HG03097 (cell line): ENCODE measurements around the gene DNAJC6.
"Not testable (repeated sequence)": the region's sequence is repeated elsewhere in the genome, so short reads cannot be mapped to it uniquely, and the experiment has no call there.

Source experiments
- ATAC-seq: cut with Tn5 transposase; IDR thresholded peaks from one replicate; pipeline ENCODE4 v1.9.1; 2021; ENCODE audit not compliant: unreplicated experiment, low FRiP score

The DNAJC6 gene

GRCh38 chr1:65424573-65424889 is 115.2 kb downstream of the DNAJC6 start:
- ATAC-seq = no peak

- no peak for ATAC-seq
These were observed 115.7 kb downstream of the DNAJC6 start for GRCh38 chr1:65425006-65425405.

DNA sequence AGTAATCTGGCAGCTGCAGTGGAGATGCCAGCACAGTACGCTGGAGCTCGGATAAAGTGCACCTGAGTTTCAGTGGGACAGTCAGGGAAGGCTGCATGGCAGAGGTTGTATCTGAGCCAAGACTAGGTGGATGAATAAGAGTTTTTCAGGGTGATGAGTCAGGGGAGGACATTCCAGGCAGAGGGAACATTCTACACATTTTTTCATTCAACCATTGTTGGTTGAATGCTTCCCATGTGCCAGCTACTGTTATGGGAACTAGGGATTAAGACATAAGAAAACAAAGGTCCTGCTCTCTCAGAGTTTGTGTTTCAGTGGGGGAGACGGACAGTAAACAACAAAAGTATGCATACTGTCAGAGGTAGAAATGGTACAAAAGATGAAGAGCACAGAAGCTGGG is 116.4 kb downstream of the DNAJC6 start:
- no peak for ATAC-seq

- no peak for ATAC-seq
These were observed 119.7 kb downstream of the DNAJC6 start for GRCh38 chr1:65429078-65429477.

DNA sequence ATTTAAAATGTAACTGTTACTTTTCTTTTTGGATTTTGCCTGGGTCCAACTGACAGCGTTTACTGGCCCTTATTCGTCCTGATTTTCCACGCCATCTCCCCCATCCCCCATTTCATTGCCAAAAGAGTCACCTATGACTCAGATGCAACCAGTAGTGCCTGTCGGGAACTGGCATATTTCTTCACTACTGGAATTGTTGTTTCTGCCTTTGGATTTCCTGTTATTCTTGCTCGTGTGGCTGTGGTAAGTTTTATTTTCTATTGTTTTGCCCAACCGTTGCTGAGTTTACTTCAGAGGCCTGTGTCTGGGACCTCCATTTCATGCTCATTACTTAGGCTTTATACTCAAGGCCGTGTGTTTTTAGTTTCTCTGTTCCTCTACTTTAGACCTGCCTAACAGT is 120.5 kb downstream of the DNAJC6 start:
- no peak for ATAC-seq

- ATAC-seq = no peak
These were observed 121.9 kb downstream of the DNAJC6 start for GRCh38 chr1:65431111-65431705.

DNA sequence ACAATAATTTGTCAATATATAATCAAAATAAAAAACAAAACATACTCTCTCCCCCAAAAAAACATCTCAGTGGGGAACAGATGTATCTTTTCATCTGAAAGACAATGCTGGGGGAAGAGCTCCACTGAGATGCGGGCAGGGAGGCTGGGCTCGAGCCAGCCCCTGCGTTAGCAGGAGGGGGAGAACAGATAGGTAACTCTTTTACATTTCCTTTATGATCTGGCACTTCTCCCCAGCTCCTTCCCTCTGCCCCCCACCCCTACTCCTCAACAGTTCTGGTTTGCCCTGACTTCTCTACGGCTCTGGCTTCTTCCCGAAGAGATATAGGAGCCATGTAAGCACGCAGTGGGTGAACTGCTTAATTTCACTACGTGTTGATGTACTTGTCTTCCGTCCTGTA is 123.6 kb downstream of the DNAJC6 start:
- ATAC-seq = no peak

- no peak for ATAC-seq
These were observed 124.9 kb downstream of the DNAJC6 start for GRCh38 chr1:65434255-65434654.

GRCh38 chr1:65434760-65435159 is 125.4 kb downstream of the DNAJC6 start:
- ATAC-seq = no peak

GRCh38 chr1:65435987-65436386 is 126.6 kb downstream of the DNAJC6 start:
- no peak for ATAC-seq

DNA sequence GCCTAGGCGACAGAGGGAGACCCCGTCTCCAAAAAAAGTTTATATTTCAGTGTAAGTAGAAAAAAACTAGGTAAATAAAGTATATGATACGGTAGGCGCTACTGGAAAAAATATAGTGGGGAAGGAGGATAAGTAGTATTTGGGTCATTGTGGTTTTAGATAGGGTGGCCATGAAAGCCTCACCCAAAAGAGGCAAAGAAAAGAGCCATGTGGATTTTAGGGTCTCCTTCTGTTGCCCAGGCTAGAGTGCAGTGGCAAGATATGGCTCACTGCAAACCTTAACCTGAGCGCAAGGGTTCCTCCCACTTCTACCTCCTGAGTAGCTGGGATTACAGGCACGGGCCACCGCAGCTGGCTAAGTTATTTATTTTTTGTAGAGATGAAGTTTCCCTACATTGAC is 128.3 kb downstream of the DNAJC6 start:
- ATAC-seq = no peak

GRCh38 chr1:65440322-65440900 is 131.1 kb downstream of the DNAJC6 start:
- ATAC-seq = no peak

DNA sequence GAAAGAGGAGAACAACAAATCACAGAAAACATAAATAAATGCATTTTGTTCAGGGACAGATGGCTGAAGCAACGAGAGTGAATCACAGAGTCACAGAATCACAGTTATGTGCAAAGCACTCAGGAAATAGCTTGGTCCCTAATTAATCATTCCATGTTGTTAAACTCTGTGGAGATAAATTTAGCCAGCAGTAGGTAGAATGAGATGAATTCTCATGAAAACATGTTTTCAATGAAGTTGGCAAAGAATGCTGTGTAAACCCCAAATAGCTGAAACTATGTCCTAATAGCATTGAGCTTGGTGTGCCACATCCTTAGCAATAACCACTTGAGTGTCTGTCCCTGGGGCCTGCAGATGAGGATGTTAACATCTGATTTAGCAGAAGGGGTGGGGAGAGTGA is 131.6 kb downstream of the DNAJC6 start:
- no peak for ATAC-seq

GRCh38 chr1:65441464-65441863 is 132.1 kb downstream of the DNAJC6 start:
- no peak for ATAC-seq

DNA sequence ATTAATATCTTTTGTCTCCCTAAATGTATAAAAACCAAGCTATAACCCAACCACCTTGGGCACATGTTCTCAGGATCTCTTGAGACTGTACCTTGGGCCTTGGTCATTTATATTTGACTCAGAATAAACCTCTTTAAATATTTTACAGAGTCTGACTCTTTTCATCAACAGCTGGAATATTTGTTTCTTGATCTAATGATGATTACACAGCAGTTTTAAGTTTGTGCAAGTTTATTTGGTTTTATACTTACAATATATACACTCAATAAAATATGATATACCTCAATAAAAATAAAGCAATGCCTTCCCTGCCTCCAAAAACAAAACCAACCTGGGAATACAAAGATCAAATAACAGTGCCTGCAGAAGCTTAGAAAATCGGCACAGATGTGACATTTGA is 133.1 kb downstream of the DNAJC6 start:
- ATAC-seq = no peak

DNA sequence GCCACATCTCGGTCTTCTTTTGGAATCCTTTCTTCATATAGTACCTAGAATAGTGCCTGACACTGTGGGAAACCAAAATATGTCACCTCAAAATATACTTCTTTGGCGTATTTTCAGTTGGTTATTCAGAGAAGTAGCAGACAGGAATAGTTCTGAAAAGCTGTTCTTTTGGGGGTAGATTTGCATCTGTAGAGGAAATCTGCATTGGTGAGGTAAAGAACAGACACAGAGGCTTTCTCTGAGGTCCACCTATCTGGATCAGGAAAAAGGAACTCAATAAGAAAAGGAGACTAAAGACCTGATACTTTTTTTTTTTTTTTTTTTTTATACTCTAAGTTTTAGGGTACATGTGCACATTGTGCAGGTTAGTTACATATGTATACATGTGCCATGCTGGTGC is 134.3 kb downstream of the DNAJC6 start:
- no peak for ATAC-seq

DNA sequence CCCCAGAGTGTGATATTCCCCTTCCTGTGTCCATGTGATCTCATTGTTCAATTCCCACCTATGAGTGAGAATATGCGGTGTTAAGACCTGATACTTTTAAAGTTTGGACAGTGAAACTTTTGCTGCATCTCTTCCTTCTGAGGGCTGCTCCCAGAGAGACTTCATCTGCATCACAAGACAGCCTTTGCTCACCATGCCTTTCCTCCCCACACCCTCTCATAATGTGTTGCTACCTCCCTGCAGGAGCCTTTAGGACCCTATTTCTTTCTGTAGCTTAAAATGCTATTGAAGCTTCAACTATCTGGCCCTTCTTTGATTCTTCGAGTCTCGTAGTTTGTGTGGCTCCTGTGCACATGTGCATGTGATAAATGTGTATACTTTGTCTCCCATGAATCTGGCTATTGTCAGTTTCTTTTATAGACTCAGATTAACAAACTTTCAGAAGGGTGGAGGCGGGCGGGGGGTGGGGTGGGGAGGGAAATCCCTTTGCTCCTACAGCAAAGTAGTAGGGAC is 134.8 kb downstream of the DNAJC6 start:
- ATAC-seq = no peak

GRCh38 chr1:65445837-65446236 is 136.5 kb downstream of the DNAJC6 start:
- no peak for ATAC-seq

GRCh38 chr1:65449214-65449823 is 140.0 kb downstream of the DNAJC6 start:
- no peak for ATAC-seq

- not testable (repeated sequence) for ATAC-seq
These were observed 146.3 kb downstream of the DNAJC6 start for GRCh38 chr1:65455678-65456077.

GRCh38 chr1:65456481-65456880 is 147.1 kb downstream of the DNAJC6 start:
- ATAC-seq = no peak

DNA sequence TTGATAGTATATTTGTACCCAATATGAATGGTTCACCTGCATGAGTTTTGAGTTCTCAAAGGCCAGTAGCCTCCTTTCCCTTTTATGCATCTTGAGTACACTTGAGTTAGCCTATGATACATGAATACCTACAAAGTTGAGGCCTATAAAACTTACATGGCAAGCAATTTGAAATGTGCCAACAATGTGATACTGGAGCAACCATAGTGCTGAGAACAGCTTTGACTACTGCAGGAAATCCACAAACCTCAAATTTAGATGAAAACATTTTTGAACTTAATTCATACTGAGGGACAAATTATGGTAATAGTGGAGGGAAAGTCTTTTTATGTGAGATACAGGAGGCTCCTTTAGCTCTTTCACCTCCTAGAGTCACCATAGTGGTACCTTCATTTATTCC is 148.5 kb downstream of the DNAJC6 start:
- ATAC-seq = no peak
